GM23338 (cell line): ENCODE data around the gene PCSK6. TPM values are rescaled to one million over a fixed set of nuclear protein-coding genes. Genes with fewer than 3 reads are reported as not detected.

Experiments
- ATAC-seq: fragments of 200-7000 bp; cut with Tn5 transposase; 3 replicates; pipeline ENCODE4 v1.9.1; 2020
- DNase-seq: peaks from one replicate; pipeline ENCODE4 v3.0.0-alpha.2; 2015; ENCODE audit warnings: low spot score
- H2AFZ ChIP-seq: fragments of 200-600 bp; sonication (generic); 2 replicates; pipeline ENCODE4 v1.8.0; 2016; ENCODE audit warnings: antibody characterized with exemption, mild to moderate bottlenecking, moderate library complexity
- H3F3A ChIP-seq: fragments of 200-600 bp; sonication (generic); replicated peaks from 2 replicates; pipeline ENCODE4 v1.8.0; 2017; ENCODE audit warnings: antibody characterized with exemption, mixed run types, low read depth
- H3K27ac ChIP-seq: fragments of 200-600 bp; sonication (generic); 2 replicates; pipeline ENCODE4 v1.6.1; 2016; ENCODE audit warnings: low read depth
- H3K27me3 ChIP-seq: fragments of 200-600 bp; sonication (generic); 2 replicates; pipeline ENCODE4 v1.8.0; 2016; ENCODE audit warnings: mild to moderate bottlenecking, mixed run types, moderate library complexity; ENCODE audit not compliant: insufficient read depth
- H3K36me3 ChIP-seq: fragments of 200-600 bp; sonication (generic); 2 replicates; pipeline ENCODE4 v1.8.0; 2016; ENCODE audit warnings: mild to moderate bottlenecking; ENCODE audit not compliant: insufficient read depth
- H3K4me1 ChIP-seq: fragments of 200-600 bp; sonication (generic); 2 replicates; pipeline ENCODE4 v1.8.0; 2016; ENCODE audit warnings: mild to moderate bottlenecking, moderate library complexity; ENCODE audit not compliant: insufficient read depth
- H3K4me2 ChIP-seq: fragments of 200-600 bp; sonication (generic); 2 replicates; pipeline ENCODE4 v1.7.1; 2017; ENCODE audit warnings: mixed run types
- H3K4me3 ChIP-seq: fragments of 200-600 bp; sonication (generic); 2 replicates; pipeline ENCODE4 v1.6.1; 2016; ENCODE audit warnings: mixed run types
- H3K79me2 ChIP-seq: fragments of 200-600 bp; sonication (generic); replicated peaks from 2 replicates; pipeline ENCODE4 v1.8.0; 2017; ENCODE audit warnings: mild to moderate bottlenecking; ENCODE audit not compliant: insufficient read depth
- H3K9me2 ChIP-seq: fragments of 200-600 bp; sonication (generic); 2 replicates; pipeline ENCODE4 v1.8.0; 2017; ENCODE audit not compliant: insufficient read depth
- H4K20me1 ChIP-seq: fragments of 200-600 bp; sonication (generic); replicated peaks from 2 replicates; pipeline ENCODE4 v1.8.0; 2017; ENCODE audit warnings: mild to moderate bottlenecking; ENCODE audit not compliant: insufficient read depth
- H3K27ac Mint-ChIP-seq: 2 replicates; pipeline ENCODE4 v1.8.0; 2020; ENCODE audit warnings: inconsistent platforms, mild to moderate bottlenecking, moderate library complexity, mixed read lengths
- H3K27me3 Mint-ChIP-seq: 3 replicates; pipeline ENCODE4 v1.8.0; 2022; ENCODE audit warnings: low read depth, mild to moderate bottlenecking, moderate library complexity, mixed read lengths, inconsistent platforms; ENCODE audit not compliant: insufficient read depth, poor library complexity
- H3K36me3 Mint-ChIP-seq: 3 replicates; pipeline ENCODE4 v1.8.0; 2021; ENCODE audit warnings: low read depth, mild to moderate bottlenecking, inconsistent platforms, moderate library complexity, mixed read lengths
- H3K4me1 Mint-ChIP-seq: 3 replicates; pipeline ENCODE4 v1.8.0; 2020; ENCODE audit warnings: mild to moderate bottlenecking, inconsistent platforms, mixed read lengths
- H3K4me3 Mint-ChIP-seq: 3 replicates; pipeline ENCODE4 v1.8.0; 2021; ENCODE audit warnings: moderate library complexity, mild to moderate bottlenecking, inconsistent platforms, mixed read lengths
- H3K9me3 Mint-ChIP-seq: 3 replicates; pipeline ENCODE4 v1.8.0; 2020; ENCODE audit warnings: moderate library complexity, mild to moderate bottlenecking, inconsistent platforms, mixed read lengths
- CREB1 ChIP-seq: fragments of 250-450 bp; sonication (Bioruptor Pico); IDR thresholded peaks from 2 replicates; pipeline ENCODE4 v1.5.0; 2020; ENCODE audit warnings: low read depth, mild to moderate bottlenecking, moderate library complexity
- CTCF ChIP-seq, 2 experiments: fragments of 200-600 bp in 1 of 2; sonication (generic) in 1 of 2; conservative IDR thresholded peaks; 2 replicates each; pipeline versions ENCODE4 v1.5.1 to v1.6.1; 2016 to 2017; ENCODE audit warnings: antibody characterized with exemption in 2 of 2, low read depth in 2 of 2, mild to moderate bottlenecking in 2 of 2, moderate library complexity in 1 of 2
- ETS1 ChIP-seq: IDR thresholded peaks from 2 replicates; pipeline ENCODE4 v1.6.1; 2016; ENCODE audit warnings: antibody characterized with exemption
- EZH2 ChIP-seq: fragments of 200-600 bp; sonication (generic); IDR thresholded peaks from one replicate; pipeline ENCODE4 v1.8.0; 2017; ENCODE audit warnings: antibody characterized with exemption, mild to moderate bottlenecking, low read depth; ENCODE audit not compliant: unreplicated experiment
- EZH2phosphoT487 ChIP-seq: fragments of 200-600 bp; sonication (generic); IDR thresholded peaks from one replicate; pipeline ENCODE4 v1.8.1; 2018; ENCODE audit warnings: antibody characterized with exemption; ENCODE audit not compliant: unreplicated experiment
- JUNB ChIP-seq: IDR thresholded peaks from one replicate; pipeline ENCODE4 v1.6.1; 2016; ENCODE audit warnings: antibody characterized with exemption; ENCODE audit not compliant: unreplicated experiment
- NANOG ChIP-seq: IDR thresholded peaks from 2 replicates; pipeline ENCODE4 v1.6.1; 2016; ENCODE audit warnings: antibody characterized with exemption, borderline replicate concordance
- POLR2AphosphoS5 ChIP-seq: IDR thresholded peaks from 2 replicates; pipeline ENCODE4 v1.6.1; 2016; ENCODE audit warnings: antibody characterized with exemption, low read depth
- REST ChIP-seq: IDR thresholded peaks from one replicate; pipeline ENCODE4 v1.6.1; 2018; ENCODE audit warnings: antibody characterized with exemption; ENCODE audit not compliant: unreplicated experiment
- STAT1 ChIP-seq: IDR thresholded peaks from one replicate; pipeline ENCODE4 v1.6.1; 2016; ENCODE audit warnings: antibody characterized with exemption; ENCODE audit not compliant: unreplicated experiment
- ZNF114 ChIP-seq: fragments of 250-450 bp; sonication (Bioruptor Pico); IDR thresholded peaks from 2 replicates; pipeline ENCODE4 v1.5.0; 2020; ENCODE audit warnings: mild to moderate bottlenecking, moderate library complexity
- ZNF331 ChIP-seq: fragments of 250-450 bp; sonication (Bioruptor Pico); IDR thresholded peaks from 2 replicates; pipeline ENCODE4 v1.5.0; 2020; ENCODE audit warnings: low read depth, mild to moderate bottlenecking, moderate library complexity
- ZNF462 ChIP-seq: fragments of 250-450 bp; sonication (Bioruptor Pico); IDR thresholded peaks from 2 replicates; pipeline ENCODE4 v1.5.0; 2020; ENCODE audit warnings: mild to moderate bottlenecking, moderate library complexity
- polyA plus RNA-seq: library from polyadenylated mRNA; unstranded; fragments of >200 nt; fragmentation: Nextera tagmentation; extraction: Ambion mirVana; gene quantifications from 2 replicates; pipeline ENCODE4 v1.2.1, GENCODE V29; 2016
- total RNA-seq: library from RNA; depleted of rRNA; stranded (reverse); fragments of >200 nt; shearing (Covaris generic); gene quantifications from 2 replicates; pipeline ENCODE4 v1.2.3, GENCODE V29; 2014

The PCSK6 gene
- total and polyA plus RNA-seq, 2 experiments from 2014 or later: 1.7 to 6.7 TPM

GRCh38 chr15:101437209-101437608 is 52.3 kb downstream of the PCSK6 start:
- H3K36me3 Mint-ChIP-seq: no peaks in the 10 kb centered on the region
- H3K79me2 ChIP-seq: no peaks in the 10 kb centered on the region
- no peak for DNase-seq
- TF ChIP-seq ZNF462 (no peak), JUNB (no peak), STAT1 (no peak), POLR2AphosphoS5 (no peak), REST (no peak), ZNF331 (no peak), EZH2phosphoT487 (no peak), ZNF114 (CRISPR knock-in tag) (no peak), ETS1 (no peak), CTCF (conservative IDR thresholded peaks at IDR 0.05; ENCODE audit: low read depth in 2 of 2) (no peak), CREB1 (CRISPR knock-in tag) (no peak), NANOG (no peak), EZH2 (no peak)
- H3K4me3 ChIP-seq: no peak overlapping the region
- H3K4me3 Mint-ChIP-seq: no peak overlapping the region
- no peaks in the 10 kb centered on the region for H3K27me3 ChIP-seq
- H2AFZ ChIP-seq: no peak overlapping the region
- ATAC-seq: no peak
- H4K20me1 ChIP-seq: no peaks in the 10 kb centered on the region
- H3K4me1 Mint-ChIP-seq: peaks cover 29% of the 10 kb centered on the region
- no peak overlapping the region for H3K4me2 ChIP-seq
- H3K27ac Mint-ChIP-seq: no peak overlapping the region
- no peaks in the 10 kb centered on the region; the same call in 2 of the 3 replicates for H3K9me3 Mint-ChIP-seq
- no peaks in the 10 kb centered on the region; the same call in 1 of the 2 replicates for H3K4me1 ChIP-seq
- no peaks in the 10 kb centered on the region for H3F3A ChIP-seq
- no peaks in the 10 kb centered on the region for H3K9me2 ChIP-seq
- no peaks in the 10 kb centered on the region for H3K36me3 ChIP-seq
- no peak overlapping the region for H3K27ac ChIP-seq
- H3K27me3 Mint-ChIP-seq: peaks cover 8% of the 10 kb centered on the region
